Amniotic stem cell (primary cell): ENCODE measurements around the gene CSF3R.
"Not testable (repeated sequence)": the region's sequence is repeated elsewhere in the genome, so short reads cannot be mapped to it uniquely, and the experiment has no call there.

ENCODE experiments used
- DNase-seq: peaks from one replicate; lab custom pipeline; 2025; lab: John Stamatoyannopoulos, UW

Gene CSF3R

DNA sequence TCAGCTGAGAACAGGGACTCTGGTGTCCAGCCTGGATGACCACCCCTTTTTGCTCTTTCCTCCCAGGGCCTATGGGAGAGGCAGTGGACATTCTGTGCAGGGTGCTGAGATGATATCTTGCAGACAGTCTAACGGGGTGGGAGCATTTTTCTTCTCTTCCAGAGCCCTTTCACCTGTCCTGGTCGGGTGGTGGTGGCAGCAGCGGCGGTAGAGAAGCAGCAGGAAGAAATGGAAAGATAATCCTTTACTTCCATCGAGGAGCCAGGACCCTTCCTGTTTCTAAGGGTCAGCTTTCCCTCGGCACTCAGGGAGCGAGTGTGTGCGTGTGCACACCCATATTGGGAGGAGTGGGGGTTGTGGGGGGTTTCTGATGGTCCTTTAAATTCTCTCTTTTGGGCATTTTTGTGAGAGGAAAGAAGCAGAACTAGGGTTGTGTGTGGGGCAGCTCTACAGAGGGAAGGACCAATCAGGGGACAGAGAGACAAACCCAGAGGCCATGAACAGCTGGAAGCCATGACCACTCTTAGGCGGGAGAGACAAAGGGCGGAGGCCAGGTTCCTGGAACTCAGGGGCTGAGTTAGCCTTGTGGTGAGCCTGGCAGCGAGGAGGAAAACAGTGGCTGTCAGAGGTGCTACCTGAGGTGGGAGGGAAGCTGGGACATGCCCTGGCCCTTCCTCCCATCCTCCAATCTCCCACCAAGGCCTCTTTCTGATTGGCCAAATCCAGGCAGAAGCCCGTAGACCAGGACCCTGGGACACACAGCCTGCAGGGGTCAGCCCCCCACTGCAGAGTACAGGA is 31.2 kb upstream of the CSF3R start:
- no peak for DNase-seq

DNA sequence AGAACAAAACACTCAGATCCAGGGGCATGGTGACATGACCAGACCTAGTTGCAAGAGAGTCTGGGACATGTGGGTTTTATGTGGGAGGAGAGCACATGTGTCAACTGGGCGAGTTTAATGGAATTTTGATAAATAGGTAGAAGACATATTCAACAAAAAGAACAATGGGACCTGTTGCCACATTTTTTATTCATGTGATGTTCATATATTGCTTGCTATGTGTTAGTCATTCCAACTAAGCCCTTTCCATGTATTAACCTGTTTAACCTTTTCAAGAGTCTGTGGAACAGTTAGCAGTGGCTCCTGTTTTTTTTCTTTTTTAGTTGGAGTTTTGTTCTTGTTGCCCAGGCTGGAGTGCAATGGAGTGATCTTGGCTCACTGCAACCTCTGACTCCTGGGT is 30.1 kb upstream of the CSF3R start:
- DNase-seq = no peak

DNA sequence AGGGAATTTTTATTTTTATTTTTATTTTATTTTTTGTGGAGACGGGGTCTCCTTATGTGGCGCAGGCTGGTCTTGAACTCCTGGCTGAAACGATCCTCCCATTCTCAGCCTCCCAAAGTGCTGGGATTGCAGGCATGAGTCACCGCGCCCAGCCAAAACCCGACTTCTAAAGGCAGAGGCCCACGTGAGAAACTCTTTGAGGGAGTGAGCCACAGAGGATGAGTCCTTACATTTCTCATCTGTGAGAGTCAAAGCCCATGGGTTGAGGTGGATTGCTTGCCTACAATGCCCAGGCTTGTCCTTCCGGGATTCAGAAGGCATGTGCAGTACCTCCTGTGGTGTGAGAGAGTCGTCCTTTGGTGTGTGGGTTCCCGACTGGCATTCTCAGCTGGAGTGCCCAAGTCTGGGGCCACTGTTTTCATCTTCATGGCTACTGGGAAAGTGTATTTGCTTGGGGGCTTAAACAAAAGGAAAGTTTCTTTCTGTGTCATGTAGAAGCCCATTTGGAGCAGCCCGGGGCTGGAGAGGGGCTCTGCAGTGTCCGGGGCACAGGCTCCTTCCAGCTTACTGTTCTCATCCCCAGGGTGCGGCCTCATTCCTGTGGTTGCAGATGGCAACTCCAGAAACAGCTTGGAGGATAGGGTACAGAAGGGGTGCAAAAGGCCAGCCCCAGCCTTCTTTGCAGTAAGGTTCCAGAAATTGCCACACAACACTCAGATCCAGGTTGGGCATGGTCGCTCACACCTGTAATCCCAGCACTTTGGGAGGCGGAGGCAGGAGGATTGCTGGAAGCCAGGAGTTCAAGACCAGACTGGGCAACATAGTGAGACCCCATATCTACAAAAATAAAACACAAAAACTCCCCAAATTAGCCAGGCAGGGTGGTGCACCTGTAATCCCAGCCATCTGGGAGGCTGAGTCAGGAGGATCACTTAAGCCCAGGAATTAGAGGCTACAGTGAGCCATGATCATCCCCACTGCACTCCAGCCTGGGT is 29.4 kb upstream of the CSF3R start:
- no peak for DNase-seq

DNA sequence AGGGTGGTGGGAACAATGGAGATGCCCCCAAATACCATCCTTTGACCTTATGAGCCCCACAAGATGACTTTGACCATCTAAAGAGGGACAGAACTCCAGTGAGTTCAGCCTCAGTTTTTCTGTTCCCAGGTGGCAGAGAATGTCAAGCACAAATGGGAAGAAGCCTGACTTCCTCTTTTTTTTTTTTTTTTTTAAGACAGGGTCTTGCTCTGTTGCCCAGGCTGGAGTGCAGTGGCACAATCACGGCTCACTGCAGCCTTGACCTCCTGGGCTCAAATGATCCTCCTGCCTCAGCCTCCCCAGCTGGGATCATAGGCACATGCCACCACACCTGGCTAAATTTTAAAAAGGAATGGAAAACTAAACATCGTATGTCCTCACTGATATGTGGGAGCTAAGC is 28.5 kb upstream of the CSF3R start:
- DNase-seq = not testable (repeated sequence)

DNA sequence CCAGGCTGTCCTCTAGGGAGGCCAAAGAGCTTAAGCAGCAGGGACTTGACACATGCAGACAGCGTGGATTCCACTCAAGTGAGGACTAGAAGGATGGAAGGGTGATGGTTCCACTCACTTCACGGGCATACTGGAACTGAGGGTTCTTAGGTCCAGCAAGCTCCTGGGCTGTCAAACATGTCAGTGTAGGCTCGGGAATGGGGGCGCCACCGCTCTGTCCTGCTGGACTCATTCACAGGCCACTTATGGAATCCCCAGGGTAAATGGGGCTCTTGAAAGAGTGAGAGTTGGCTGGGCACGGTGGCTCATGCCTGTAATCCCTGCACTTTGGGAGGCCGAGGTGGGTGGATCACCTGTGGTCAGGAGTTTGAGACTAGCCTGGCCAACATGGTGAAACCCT is 27.7 kb upstream of the CSF3R start:
- no peak for DNase-seq

DNA sequence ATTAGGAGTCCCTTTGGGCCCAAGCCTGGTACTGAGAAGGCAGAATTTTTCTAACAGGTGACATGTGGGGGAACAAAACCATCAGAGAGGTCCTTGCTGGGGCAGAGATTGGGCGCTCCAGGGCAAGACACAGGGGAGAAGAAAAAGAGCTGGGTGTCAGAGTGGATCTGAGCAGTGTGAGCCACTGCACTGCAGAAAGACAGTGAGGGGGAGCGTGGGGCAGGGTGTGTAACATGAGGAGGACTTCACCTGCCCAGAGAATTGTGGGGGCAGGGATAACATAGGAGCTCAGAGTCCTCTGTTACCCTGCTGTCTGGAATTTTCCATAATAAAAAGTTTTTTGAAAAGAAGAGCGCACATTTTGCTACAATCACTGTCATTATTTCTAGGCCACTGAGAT is 25.5 kb upstream of the CSF3R start:
- DNase-seq = no peak

DNA sequence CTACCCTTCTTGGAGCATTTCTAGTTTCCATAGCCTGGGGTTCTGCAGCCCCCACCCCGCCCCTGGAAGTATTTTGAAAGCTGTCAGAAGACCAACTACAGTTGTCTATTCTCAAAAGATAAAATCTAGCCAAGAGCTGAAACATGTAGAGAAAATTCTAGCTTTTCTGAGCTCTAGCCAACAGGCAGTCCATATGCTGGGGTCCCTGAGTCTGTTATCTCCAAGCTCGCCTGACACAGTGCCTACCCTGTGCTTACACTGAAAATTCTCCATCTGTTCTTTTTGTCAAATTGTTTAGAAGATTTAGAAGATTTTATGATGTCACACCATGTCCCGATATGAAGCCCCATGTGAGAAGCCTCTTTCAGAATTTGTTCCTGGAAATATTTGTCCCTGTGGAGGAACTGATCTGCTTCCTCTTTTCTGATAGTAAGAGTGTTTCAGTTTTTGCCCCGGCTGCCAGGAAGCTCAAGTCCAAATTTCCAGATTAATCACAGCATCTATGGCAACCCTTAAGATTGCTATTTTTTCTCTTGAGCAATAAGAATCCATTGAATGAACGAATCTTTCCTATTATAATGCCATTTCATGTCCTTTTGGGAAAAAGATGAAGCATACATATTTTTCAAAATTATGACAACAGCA is 23.7 kb upstream of the CSF3R start:
- no peak for DNase-seq

DNA sequence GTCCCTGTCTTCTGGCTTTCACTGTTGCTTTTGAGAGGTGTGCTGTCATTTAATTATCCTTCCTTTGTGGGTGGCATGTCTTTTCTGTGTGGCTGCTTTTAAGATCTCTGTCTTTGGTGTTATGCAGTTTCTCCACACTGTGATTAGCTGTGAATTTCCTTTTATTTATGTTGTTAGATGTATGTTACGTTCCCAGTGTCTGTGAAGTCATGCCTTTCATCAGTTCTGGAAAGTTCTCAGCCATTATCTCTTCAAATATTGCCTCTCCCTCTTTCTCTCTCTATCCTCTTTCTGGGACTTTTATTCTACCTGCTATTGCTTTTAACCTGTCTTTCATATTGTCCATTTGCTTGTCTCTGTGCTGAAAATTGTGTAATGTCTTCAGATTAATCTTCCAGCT is 21.0 kb upstream of the CSF3R start:
- DNase-seq = no peak

DNA sequence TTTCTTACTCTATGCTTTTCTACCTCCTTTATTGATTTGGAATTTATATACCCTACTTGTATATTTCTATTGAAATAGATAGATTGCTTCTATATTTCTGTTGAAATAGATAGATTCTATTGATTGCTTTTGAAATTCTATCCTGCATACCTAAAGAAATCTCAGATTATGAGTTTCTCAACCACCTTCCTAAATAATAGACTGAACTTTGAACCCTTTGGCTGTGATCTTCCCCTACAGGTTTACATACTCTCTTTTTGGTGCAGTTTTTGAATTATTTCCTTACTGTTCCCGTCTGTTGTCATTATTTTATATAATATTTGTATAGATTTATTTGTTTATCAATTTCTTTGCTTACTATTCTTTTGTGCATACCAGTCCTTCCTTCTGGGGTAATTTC is 20.4 kb upstream of the CSF3R start:
- no peak for DNase-seq

DNA sequence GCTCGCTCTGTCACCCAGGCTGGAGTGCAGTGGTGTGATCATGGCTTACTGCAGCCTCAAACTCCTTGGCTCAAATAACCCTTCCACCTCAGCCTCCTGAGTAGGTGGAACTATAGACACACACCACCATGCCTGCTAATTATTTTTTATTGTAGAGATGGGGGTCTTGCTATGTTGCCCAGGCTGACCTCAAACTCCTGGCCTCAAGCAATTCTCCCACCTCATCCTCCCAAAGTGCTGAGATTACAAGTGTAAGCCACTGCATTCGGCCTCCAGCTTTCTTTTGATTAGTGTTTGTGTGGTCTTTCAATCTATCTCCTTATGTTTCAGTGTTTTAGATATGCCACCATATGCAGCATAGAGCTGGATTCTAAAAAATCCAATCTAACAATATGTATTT is 19.9 kb upstream of the CSF3R start:
- DNase-seq = no peak

DNA sequence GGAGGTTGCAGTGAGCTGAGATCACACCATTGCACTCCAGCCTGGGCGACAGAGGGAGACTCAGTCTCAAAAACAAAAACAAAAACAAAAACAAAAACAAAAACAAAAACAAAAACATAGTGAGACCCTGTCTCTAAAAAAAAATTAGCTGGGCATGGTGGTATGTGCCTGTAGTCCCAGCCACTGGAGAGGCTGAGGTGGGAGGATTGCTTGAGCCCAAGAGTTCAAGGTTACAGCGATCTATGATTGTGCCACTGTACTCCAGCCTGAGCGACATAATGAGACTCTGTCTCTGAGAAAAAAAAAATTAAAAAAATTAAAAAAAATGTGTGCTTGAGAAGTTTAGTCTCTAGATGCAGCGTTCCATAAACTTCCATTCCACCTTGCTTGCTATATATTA is 19.2 kb upstream of the CSF3R start:
- DNase-seq = not testable (repeated sequence)

DNA sequence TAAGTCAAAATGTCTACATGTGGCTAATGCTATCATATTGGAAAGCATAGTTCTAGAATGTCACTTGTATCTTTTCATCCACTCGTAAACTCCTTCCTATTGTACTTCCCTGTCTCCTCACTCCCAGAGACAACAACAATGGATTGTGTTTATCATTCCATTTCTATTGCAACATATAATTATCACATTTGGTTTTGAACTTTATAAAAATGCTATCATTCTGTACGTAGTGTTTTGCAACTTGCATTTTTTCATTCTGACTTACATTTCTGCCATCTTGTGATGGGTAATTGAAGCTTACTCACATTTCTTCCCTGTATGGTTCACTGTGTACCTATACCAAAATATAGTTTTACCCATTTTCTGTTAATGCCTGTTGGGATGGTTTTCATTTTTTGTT is 14.5 kb upstream of the CSF3R start:
- no peak for DNase-seq

DNA sequence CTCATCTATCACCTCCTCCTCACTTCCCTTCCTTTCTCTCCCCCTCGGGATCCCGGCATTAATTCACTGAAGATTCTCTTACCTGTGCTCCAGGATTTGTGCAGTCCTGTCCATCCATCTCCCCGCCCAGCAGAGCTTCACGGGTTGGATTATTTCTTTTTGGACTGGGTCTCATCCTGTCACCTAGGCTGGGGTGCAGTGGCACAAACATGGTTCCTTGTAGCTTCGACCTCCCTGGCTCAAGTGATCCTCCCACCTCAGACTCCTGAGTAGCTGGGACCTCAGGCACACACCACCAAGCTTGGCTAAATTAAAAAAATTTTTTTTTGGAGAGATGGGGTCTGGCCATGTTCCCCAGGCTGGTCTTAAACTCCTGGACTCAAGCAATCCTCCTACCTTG is 12.3 kb upstream of the CSF3R start:
- DNase-seq = no peak

DNA sequence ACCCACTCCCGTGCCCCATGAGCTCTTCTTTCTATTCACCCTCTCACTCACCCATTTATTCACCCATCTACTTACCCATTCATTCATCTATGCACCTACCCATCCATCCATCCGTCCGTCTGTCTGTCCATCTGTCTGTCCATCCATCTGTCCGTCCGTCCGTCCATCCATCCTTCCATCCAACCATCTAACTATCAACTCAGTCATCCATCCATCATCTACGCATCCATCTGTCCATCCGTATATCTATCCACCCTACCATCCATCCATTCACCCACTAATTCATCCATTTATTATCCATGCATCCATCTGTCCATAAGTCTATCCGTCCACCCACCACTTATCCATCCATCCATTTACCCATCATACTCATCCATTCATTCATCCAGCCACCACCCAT is 10.8 kb upstream of the CSF3R start:
- no peak for DNase-seq

DNA sequence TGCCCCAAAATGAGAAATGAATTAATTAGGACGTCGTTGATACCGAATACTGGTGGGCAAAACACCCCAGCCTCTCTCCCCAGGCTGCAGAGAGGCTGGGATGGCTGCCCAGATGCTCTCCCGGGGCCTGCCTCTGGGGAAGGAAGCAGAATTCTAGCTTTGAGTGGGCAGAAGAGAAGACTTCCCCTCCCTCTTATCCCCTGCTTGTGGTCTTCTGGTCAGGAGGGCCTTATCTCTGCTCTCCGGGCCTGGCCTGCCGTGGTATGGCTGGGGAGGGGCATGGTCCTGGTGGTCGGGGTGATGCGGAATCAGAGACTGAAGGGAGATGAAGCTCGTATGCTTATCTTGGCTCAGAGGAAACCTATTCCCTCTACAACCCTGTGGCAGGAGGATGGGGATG is 9.8 kb upstream of the CSF3R start:
- DNase-seq = no peak

DNA sequence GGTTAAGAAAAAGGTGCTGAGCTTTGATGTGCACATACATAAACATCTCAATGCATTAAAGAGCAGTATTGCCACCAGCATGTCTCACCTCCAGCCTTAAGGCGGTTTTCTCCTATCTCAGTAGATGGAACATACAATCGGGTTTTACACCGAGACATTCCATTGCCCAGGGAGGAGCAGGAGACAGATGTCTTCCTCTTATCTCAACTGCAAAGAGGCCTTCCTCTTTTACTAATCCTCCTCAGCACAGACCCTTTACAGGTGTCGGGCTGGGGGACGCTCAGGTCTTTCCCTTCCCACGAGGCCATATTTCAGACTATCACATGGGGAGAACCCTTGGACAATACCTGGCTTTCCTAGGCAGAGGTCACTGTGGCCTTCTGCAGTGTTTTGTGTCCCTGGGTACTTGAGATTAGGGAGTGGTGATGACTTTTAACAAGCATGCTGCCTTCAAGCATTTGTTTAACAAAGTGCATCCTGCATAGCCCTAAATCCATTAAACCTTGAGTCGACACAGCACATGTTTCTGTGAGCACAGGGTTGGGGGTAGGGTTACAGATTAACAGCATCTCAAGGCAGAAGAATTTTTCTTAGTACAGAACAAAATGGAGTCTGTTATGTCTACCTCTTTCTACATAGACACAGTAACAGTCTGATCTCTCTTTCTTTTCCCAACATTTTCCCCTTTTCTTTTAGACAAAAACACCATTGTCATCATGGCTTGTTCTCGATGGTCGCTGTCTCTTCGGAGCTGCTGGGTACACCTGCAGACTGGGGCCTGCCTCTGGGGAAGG is 6.7 kb upstream of the CSF3R start:
- DNase-seq = not testable (repeated sequence)

DNA sequence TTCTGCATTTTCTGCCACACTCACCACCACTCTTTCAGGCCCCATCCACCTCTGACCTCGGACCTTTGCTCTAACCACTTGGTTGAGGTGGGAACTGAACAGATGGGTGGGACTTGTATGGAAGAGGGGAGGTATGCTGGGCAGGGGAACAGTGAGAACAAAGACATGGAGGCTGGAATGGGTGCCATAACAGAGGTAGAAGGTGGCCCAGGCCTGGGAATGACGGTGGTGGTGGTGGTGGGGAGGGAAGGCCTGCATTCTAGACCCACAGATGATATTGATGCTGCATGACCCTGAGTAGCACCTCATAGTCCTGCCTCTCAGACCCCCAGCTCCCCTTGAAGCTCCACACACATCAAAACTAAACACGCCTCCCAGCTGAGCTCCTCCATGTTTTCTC is 5.2 kb upstream of the CSF3R start:
- no peak for DNase-seq

DNA sequence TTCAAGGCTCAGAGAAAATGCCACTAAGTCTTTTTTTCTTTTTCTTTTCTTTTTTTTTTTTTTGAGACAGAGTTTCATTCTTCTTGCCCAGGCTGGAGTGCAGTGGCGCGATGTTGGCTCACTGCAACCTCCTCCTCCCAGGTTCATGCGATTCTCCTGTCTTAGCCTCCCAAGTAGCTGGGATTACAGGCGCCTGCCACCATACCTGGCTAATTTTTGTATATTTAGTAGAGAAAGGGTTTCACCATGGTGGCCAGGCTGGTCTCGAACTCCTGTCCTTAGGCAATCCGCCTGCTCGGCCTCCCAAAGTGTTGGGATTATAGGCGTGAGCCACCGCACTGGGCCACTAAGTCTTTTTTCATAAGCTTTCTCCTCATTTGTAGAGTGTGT is 4.6 kb upstream of the CSF3R start:
- not testable (repeated sequence) for DNase-seq

DNA sequence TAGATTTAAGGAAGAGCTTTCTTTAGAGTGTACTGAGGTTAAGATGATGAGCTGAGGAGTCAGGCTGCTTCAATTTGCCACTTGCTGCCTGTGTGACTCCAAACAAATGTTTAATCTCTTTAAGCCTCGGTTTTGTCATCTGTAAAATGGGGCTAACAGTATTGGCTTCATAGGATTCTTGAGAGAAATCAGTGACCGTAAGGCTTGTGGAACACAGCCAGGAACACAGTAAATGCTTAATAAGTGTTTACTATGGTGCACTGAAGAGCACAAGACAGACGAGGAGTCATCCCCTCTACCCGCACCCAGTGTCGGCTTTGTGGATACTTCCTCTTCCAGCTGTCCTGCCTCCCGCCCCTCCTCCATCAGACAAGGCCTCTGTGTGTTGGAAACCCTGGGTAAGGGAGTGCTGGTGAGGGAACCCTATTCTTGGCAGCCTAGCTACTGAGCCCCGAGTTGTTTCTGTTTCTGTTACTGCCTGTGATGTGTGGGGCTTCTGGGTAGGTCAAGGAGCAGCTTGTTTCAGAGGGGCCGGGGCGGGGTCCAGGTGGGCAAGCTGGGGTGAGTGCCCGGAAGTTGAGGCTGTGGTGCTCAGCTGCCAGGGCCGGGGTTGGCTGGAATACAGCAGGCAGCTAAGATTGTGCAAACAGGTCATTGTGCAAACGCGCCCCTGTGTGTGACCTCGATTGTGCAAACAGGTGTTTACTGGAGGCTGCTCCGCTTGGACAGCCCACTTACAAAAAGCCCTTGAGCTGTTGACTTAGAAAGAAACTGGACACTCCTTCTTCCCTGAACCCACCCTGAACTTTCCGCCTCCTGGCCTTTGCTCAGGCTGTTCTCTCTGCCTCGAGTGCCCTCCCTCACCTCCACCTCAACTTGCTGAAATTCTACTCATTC is 4.0 kb upstream of the CSF3R start:
- DNase-seq = no peak

DNA sequence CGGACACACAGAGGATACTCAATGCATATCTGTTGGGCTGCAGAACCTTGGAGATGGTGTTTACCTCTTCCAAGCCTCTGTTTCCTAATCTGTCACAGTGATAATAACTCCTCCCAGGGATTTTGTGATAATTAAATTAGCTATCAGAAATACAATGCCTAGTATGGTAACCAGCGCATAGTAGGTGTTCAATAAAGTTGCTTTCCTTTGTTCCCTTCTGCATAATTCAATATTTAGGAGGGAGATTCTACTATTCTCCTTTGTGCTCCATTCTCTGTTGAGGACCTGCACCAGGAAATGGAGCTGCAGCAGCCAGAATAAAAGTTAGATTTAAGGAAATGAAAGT is 3.4 kb upstream of the CSF3R start:
- DNase-seq = no peak

DNA sequence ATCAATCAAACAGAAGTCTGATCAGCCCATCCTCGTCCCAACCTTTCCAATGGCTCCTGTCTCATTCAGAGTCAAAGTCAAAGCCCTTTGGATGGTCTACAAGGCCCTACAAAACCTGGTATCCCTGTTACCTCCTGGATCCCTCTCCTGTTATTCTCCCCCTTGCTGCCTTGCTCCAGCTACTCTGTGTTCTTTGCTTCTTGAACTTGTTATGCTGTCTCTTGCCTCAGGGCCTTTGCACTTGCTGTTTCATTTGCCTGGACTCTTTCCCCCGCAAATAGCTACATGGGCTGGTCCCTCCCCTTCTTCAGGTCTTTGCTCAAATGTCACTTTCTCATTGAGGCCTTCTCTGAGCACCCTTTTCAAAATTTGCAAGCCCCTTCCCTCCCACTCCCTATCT is 1.4 kb upstream of the CSF3R start:
- DNase-seq = no peak
